22Rv1 (cell line): Measurements from ENCODE around the gene FCHO2.

Source experiments
- ZFX ChIP-seq: fragments of 450-650 bp; IDR thresholded peaks from 2 replicates; pipeline ENCODE4 v1.6.1; 2017; ENCODE audit warnings: antibody characterized with exemption, borderline replicate concordance
- TF ChIP-seq, protein P1 (sequence below): fragments of 450-650 bp; IDR thresholded peaks from 2 replicates; pipeline ENCODE4 v1.5.1; 2017; ENCODE audit warnings: mild to moderate bottlenecking

DNA sequence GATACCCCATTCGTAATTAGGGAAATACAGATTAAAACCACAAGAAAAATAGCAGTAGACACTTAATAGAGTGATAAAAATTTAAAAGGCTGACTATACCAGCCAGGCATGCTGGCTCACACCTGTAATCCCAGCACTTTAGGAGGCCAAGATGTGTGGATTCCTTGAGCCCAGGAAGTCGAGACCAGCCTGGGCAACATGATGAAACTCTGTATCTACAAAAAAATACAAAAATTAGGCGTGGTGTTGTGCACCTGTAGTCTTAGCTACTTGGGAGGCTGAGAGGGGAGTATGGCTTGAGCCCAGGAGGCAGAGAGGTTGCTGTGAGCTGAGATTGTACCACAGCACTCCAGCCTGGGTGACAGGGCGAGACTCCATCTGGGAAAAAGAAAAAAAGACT is 72.0 kb downstream of the FCHO2 start:
- TF ChIP-seq, protein P1, sequence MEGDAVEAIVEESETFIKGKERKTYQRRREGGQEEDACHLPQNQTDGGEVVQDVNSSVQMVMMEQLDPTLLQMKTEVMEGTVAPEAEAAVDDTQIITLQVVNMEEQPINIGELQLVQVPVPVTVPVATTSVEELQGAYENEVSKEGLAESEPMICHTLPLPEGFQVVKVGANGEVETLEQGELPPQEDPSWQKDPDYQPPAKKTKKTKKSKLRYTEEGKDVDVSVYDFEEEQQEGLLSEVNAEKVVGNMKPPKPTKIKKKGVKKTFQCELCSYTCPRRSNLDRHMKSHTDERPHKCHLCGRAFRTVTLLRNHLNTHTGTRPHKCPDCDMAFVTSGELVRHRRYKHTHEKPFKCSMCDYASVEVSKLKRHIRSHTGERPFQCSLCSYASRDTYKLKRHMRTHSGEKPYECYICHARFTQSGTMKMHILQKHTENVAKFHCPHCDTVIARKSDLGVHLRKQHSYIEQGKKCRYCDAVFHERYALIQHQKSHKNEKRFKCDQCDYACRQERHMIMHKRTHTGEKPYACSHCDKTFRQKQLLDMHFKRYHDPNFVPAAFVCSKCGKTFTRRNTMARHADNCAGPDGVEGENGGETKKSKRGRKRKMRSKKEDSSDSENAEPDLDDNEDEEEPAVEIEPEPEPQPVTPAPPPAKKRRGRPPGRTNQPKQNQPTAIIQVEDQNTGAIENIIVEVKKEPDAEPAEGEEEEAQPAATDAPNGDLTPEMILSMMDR, result no peak
- no peak for TF ChIP-seq ZFX
